GM21447 (cell line): ENCODE results near the gene NHLRC1.
"Not testable (repeated sequence)": the region's sequence is repeated elsewhere in the genome, so short reads cannot be mapped to it uniquely, and the experiment has no call there.

Source experiments
- ATAC-seq: cut with Tn5 transposase; IDR thresholded peaks from one replicate; pipeline ENCODE4 v1.9.1; 2021; ENCODE audit not compliant: unreplicated experiment

The NHLRC1 gene

DNA sequence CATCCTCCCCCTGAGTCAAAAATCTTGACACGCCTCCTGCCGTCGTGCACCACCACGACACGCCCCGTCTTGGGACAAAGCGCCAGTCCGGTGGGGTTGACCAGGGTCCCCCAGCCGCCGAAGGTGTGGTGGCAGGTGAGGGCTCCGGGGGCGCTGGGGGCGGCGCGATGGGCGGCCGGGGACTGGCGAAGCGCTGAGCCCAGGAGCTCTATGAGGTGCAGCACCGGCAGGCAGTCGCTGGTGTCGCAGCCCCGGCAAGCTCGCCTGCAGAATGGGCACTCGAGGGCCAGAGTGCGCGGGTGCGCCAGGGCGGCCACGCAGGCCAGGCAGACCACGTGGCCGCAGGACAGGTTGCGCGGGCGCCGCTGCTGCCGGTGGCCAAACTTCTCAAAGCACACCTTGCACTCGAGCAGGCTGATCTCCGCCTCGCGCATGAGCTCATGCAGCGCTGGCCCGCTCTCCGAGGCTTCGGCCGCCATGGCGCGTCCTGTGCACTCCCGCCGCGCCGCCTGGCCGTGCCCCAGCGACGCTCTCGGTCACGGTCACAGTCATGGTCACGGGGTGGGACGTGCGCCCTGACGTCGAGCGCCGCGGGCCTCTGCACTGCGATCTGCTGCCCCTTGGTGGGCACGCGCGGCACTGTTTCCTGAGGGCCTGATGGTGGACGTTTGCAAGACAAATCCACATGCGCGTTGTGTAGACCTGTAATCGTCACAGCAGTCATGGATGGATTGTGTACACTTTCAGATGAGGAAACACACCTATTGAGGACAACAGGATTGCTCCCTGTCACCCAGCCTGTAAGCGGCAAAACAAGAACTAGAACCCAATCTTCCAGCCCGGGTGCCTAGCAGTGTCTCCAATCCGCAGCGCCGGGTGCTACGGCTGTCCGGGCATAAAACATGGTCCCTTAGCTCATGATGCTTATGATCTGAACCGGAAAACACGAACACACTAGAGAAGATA is at the start of gene NHLRC1:
NHLRC1 (minus strand) TSS at position 550 of the 966 bp plus-strand sequence; CDS start at position 479, 71 bp downstream.
- ATAC-seq: peak; percentile 99

DNA sequence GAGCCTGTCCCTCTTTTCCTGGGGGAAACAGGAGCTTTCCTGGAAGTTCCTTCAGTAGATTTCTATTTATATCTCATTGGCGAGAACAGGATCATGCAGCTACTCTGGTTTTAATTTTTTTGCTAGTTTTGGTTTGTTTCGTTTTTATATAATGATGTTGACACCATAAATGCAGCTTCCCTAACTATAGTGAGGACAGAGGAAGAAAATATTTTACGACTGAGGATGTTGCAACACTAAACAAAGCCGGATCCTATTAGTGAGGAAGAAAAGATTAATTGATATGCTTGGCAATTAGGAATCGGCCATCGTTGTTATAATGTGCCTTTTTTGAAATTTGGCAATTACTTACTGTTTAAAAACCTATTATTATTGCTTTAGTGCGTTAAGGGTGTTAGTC is 49.4 kb upstream of the NHLRC1 start:
- ATAC-seq: no peak

- ATAC-seq: no peak
Observed at GRCh38 chr6:18168264-18168663, 45.8 kb upstream of the NHLRC1 start.

GRCh38 chr6:18166312-18167036 is 44.0 kb upstream of the NHLRC1 start:
- ATAC-seq: no peak

DNA sequence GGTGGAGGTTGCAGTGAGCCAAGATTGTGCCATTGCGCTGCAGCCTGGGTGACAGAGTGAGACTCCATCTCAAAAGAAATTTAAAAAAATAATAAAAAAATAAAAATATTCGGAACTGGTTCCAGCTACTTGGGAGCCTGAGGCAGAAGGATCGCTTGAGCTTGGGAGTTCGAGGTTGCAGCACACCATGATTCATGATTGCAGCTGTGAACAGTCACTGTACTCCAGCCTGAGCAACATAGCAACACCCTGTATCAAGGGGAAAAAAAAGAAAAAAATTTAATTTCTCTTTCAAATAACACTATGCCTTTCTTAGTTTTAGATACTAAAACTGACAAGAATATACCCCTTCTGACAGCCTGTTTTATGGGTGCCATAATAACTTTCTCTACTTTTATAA is 43.3 kb upstream of the NHLRC1 start:
- no peak for ATAC-seq

DNA sequence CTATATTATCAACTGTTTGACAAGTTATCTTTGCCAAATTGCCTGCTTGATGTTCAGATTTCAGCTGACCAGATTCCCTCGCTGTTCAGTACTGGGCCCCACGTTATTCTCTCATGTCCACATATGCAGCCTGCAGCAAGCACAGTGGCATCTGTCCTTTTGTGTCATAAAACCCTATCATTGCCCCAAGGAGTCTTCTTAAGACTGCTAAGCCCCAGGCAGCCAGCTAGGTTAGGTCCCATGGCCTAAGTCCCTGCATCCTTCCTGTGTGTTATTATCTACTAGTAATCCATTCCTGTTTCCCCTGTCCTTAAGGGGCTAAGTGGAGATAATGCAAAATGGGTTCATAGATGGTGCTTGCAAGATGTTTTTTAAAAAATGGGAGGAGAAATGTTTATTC is 39.9 kb upstream of the NHLRC1 start:
- no peak for ATAC-seq

DNA sequence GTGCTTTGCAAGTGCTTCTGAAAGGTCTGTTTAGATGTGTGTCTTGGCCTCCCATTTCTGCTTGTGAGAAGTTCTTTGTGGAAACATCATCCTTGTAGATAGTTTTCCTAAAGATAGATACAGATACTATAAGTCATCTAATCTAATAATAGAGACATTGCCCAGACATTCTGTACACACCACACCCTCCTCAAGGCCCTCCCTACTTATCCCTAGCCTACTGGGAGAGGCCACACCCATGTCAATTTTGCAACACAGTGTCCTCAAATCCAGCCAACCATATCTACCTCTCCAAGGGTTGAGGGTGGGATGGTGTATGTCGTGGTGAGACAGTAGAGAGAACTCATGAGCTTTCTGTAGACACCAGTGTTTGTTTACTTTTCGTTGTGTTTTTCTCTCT is 39.0 kb upstream of the NHLRC1 start:
- ATAC-seq: no peak

GRCh38 chr6:18160911-18161310 is 38.4 kb upstream of the NHLRC1 start:
- ATAC-seq: no peak

DNA sequence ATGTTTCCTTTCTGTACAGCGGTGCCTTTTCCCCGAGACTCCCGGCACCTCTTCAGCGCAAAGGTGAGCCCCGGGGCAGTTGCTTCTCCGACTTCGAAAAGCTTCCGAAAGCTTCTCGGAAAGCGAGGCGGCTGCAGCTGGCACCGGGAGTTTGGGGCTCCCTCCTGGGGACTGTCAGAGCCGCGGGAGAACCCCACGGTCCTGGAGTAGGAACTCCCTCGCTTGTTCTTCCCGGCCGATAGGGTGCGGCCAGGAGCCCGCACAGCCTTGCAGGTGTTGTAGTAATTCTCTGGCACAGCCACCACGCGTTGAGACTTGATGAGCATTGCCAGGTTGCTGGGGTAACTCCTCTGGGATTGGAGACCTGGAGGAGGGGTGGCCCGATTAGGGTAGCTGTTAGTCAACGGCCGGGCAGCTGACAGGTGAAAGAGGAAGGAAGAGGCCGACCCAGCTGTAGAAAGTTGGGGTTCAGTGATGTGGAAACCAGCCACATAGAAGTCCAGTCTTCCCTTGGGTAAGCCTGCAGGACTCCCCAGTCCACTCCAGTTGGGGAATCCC is 33.5 kb upstream of the NHLRC1 start:
- ATAC-seq: peak; percentile 45

DNA sequence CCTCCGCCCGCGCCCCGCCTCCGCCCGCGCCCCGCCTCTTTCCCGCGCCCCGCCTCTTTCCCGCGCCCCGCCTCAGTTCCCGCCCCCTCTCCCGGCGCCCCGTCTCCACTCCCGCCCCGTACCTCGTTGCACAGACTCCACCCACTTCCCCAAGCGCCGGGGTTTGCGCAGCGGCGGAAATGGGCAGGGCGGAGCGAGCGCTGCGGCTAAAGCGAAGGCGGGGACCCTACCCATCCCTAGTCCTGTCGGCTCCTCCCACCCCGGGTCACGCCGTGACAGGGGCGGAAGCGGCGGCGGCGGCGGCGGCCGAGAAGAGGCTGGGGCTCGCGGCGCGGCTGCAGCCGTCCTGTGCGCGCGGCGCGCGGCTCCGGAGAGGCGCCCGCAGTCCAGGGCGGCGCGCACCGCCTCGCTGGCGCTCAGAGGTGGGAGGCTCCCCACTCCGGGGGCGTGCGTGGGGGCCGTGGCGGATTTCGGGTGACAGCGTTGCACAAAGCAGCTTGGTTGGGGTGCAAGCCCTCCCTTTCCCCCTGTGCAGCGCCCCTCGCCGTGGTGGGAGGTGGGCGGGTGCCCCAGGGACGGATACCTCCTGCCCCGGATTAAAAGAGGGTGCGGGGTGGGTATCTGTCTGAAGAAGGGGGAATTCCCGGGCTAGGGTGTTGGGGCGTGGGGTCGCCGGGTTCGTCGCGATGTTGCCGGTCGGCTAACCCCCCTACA is 32.8 kb upstream of the NHLRC1 start, which contains the start of gene KDM1B:
KDM1B (plus strand) TSS at position 273 of the 714 bp plus-strand sequence. CDS start 4,474 bp downstream, outside the sequence.
- ATAC-seq: peak; percentile 83

DNA sequence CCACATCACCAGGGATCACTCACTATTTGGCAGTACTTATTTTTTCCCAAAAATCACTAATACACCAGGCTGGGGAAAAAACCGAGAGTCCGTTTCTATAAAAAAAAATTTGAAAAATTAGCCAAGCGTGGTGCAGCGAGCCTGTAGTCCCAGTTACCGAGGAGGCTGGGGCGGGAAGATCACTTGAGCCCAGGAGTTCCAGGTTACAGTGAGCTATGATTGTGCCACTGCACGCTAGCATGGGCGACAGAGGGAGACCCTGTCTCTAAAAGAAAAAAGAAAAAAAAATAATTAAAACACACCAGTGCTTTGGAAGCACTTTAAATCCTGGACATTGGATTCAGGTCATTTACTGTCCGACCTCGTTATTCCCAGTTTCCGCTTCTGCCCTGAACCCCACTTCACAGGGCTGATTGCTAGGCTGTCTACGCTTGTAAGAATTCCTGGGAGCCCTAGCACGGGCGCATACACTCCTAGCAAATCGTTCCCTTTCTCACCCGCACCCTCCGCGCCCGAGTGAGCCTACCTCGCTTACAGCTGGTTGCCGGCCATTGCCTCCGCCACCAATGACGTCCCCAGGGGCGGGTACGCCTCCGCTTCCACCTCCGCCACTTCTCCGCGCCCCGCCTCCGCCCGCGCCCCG is 32.2 kb upstream of the NHLRC1 start, which contains the start of gene TPMT:
TPMT (minus strand) TSS at position 571 of the 643 bp plus-strand sequence. CDS start 5,950 bp downstream, outside the sequence.
- peak; percentile 54 for ATAC-seq

- no peak for ATAC-seq
Observed at GRCh38 chr6:18153311-18153703, 30.8 kb upstream of the NHLRC1 start.

DNA sequence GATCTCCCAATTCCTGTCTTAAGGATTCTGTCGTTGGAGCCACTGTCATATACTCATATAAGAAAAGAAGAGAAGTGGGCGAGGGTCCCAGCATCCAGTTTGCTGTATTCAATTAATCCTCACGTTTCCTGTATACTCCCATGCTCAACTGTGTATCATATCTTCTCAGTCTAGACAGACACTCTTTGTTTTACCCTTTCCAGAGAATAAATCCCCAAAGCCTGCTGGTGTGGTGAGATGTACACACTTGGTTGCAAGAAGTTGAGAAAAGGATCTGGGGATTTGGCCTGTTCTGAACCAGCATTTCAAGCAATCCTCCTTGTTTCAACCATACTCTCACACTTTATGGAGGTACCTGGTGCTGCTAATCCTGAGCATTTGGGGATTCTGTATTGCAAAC is 29.3 kb upstream of the NHLRC1 start:
- ATAC-seq: no peak

DNA sequence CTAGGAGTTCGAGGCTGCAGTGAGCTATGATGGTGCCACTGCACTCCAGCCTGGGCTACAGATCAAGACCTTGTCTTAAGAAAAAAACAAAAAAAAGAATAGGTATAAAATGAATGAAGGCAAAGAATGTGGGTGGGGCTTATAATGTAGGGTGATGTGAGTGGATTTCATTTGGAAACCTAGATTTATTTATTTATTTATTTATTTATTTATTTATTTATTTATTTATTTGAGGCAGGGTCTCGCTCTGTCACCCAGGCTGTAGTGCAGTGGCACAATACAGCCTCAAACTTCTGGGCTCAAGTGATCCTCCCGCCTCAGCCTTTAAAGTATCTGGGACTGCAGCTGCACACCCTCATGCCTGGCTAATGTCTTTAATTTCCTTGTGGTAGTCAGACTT is 28.9 kb upstream of the NHLRC1 start:
- ATAC-seq: not testable (repeated sequence)

GRCh38 chr6:18148304-18149025 is 26.0 kb upstream of the NHLRC1 start:
- no peak for ATAC-seq

DNA sequence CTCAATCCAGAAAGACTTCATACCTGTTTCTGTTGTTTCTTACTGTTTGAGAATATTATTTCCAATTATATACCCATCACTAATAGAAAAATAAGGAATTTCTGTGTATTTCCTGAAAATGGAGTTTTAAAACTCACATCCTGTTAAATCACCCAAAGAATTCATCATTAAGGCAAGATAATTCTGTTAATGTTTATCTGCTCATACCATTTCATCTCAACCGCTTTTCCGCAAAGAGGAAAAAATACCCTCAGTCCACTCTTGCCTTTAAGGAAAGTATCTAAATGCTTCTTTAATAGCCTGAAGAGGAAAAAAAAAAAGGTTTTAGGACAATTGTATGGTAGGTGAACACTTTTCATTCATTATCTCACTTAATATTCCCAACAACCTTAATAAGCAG is 25.1 kb upstream of the NHLRC1 start:
- ATAC-seq: no peak

DNA sequence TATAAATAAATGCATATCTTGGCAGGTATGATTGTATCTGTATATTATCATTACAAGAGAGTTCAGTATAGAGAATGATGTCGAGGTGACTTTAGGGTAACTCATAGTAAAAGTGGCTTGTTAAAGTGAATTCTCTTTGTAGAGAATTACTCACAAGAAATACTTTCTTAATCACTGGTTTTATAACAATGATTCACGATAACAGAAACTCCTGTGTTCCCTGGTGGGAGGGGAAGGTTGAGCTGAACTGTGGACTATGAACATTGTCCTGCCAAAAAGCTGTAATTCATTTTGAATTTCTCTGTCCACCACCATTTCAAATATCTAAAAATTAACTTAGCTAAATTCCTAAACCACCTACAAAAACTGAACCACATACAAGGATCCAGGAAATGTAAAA is 24.7 kb upstream of the NHLRC1 start:
- no peak for ATAC-seq

DNA sequence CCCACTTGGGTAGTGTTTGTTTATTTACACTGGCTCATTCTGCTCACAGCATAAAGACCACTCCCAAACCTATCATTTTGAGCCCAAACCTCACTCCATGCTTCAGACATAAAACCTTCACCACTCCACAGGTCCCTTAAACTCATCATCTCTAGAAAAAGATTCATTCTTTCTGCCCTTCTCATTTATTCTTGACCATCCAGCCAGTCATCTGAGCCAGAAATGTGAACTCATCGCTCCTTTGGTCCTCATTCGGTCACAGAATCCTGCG is 20.0 kb upstream of the NHLRC1 start:
- ATAC-seq: no peak

GRCh38 chr6:18141805-18142590 is 19.5 kb upstream of the NHLRC1 start:
- no peak for ATAC-seq
